Medulla oblongata (tissue), 1 donor: ENCODE results near the gene CLPTM1L.
"Not testable (repeated sequence)": the region's sequence is repeated elsewhere in the genome, so short reads cannot be mapped to it uniquely, and the experiment has no call there.

Experiments used
- DNase-seq: peaks from one replicate; pipeline ENCODE4 v3.0.0-alpha.2; 2015; ENCODE audit errors: extremely low spot score

The CLPTM1L gene

GRCh38 chr5:1289559-1289958, 55.3 kb downstream of the CLPTM1L start:
- DNase-seq = not testable (repeated sequence)

GRCh38 chr5:1288439-1289335, 56.2 kb downstream of the CLPTM1L start:
- no peak for DNase-seq

- DNase-seq = no peak
Observed at GRCh38 chr5:1285883-1286291, 59.0 kb downstream of the CLPTM1L start.

- no peak for DNase-seq
Observed at GRCh38 chr5:1285141-1285540, 59.8 kb downstream of the CLPTM1L start.

- DNase-seq = not testable (repeated sequence)
Observed at GRCh38 chr5:1284336-1284970, 60.4 kb downstream of the CLPTM1L start.

- not testable (repeated sequence) for DNase-seq
Observed at GRCh38 chr5:1283729-1284041, 61.2 kb downstream of the CLPTM1L start.

GRCh38 chr5:1282993-1283728, 61.7 kb downstream of the CLPTM1L start:
- not testable (repeated sequence) for DNase-seq

- no peak for DNase-seq
Observed at GRCh38 chr5:1282131-1282992, 62.5 kb downstream of the CLPTM1L start.

- no peak for DNase-seq
Observed at GRCh38 chr5:1281038-1281882, 63.6 kb downstream of the CLPTM1L start.

- no peak for DNase-seq
Observed at GRCh38 chr5:1280177-1281037, 64.5 kb downstream of the CLPTM1L start.

- no peak for DNase-seq
Observed at GRCh38 chr5:1279443-1280151, 65.3 kb downstream of the CLPTM1L start.

GRCh38 chr5:1278656-1279442, 66.0 kb downstream of the CLPTM1L start:
- no peak for DNase-seq

- no peak for DNase-seq
Observed at GRCh38 chr5:1278216-1278615, 66.7 kb downstream of the CLPTM1L start.

GRCh38 chr5:1277781-1278180, 67.1 kb downstream of the CLPTM1L start:
- no peak for DNase-seq

- no peak for DNase-seq
Observed at GRCh38 chr5:1277331-1277730, 67.6 kb downstream of the CLPTM1L start.

GRCh38 chr5:1276930-1277329, 68.0 kb downstream of the CLPTM1L start:
- no peak for DNase-seq

GRCh38 chr5:1275397-1276391, 69.2 kb downstream of the CLPTM1L start:
- DNase-seq = not testable (repeated sequence)
